Immature natural killer cell (primary cell): ENCODE data around the gene MTURN. TPM values are rescaled to one million over a fixed set of nuclear protein-coding genes. Genes with fewer than 3 reads are reported as not detected.

Source experiments
- DNase-seq, 3 donors: peaks; one replicate each; pipeline ENCODE4 v3.0.0; 2022; ENCODE audit warnings: mixed read lengths in 1 of 3
- H3K27ac Mint-ChIP-seq, 6 donors: one replicate each; pipeline ENCODE4 v1.8.0; 2020; ENCODE audit warnings: mixed read lengths in 6 of 6, mild to moderate bottlenecking in 5 of 6, inconsistent platforms in 4 of 6, moderate library complexity in 3 of 6
- H3K27me3 Mint-ChIP-seq, 3 donors: one replicate each; pipeline ENCODE4 v1.8.0; 2020 to 2021; ENCODE audit warnings: low read depth in 3 of 3, mild to moderate bottlenecking in 3 of 3, mixed read lengths in 3 of 3, moderate library complexity in 3 of 3, inconsistent platforms in 1 of 3
- H3K36me3 Mint-ChIP-seq, 3 donors: one replicate each; pipeline ENCODE4 v1.8.0; 2020; ENCODE audit warnings: mixed read lengths in 3 of 3, inconsistent platforms in 2 of 3, mild to moderate bottlenecking in 2 of 3
- H3K4me1 Mint-ChIP-seq, 2 donors: one replicate each; pipeline ENCODE4 v1.8.0; 2020; ENCODE audit warnings: inconsistent platforms in 2 of 2, mild to moderate bottlenecking in 2 of 2, mixed read lengths in 2 of 2, moderate library complexity in 1 of 2
- H3K4me3 Mint-ChIP-seq, 5 donors: one replicate each; pipeline ENCODE4 v1.8.0; 2020; ENCODE audit warnings: mild to moderate bottlenecking in 5 of 5, mixed read lengths in 5 of 5, inconsistent platforms in 3 of 5, moderate library complexity in 3 of 5
- H3K9me3 Mint-ChIP-seq, 6 donors: one replicate each; pipeline ENCODE4 v1.8.0; 2020; ENCODE audit warnings: mild to moderate bottlenecking in 6 of 6, mixed read lengths in 6 of 6, inconsistent platforms in 4 of 6, moderate library complexity in 3 of 6
- polyA plus RNA-seq, 3 donors: library from polyadenylated mRNA; unstranded; fragments of 300-500 nt; fragmentation: Illumina TruSeq; gene quantifications; one replicate each; pipeline ENCODE4 v1.2.3, GENCODE V29; 2021

Gene MTURN
- polyA plus RNA-seq, 3 donors from 2014 or later: 7.1 to 11.0 (median 7.2) TPM

DNA sequence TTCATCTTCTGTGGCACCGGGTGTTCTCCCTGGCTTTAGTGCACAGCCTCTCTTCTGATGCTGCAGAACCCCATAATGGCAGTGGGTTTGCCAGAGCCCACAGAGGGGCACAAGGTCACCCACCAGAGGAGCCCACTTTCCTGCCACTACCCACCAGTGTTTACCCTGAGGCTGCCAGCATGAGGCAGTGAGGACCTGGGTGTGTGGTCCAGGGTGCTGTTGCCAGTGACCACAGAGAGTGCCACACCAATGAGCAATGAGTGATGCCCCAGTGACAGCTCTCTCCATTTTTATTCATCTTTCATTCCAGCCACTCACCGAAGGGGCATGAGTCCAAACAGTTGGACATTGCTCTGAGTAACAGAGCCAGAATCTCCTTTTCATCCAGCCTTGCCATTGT lies 34.8 kb downstream of the MTURN start:
- no peak overlapping the region for H3K27ac Mint-ChIP-seq
- H3K27me3 Mint-ChIP-seq: peaks cover 0 to 6% (median 0%) of the 10 kb centered on the region in 3 donors
- H3K4me1 Mint-ChIP-seq: peaks cover 2 to 3% of the 10 kb centered on the region in 2 donors
- H3K36me3 Mint-ChIP-seq: peaks cover 0 to 8% (median 0%) of the 10 kb centered on the region in 3 donors
- H3K9me3 Mint-ChIP-seq: no peaks in the 10 kb centered on the region
- no peak for DNase-seq
- H3K4me3 Mint-ChIP-seq: no peak overlapping the region

DNA sequence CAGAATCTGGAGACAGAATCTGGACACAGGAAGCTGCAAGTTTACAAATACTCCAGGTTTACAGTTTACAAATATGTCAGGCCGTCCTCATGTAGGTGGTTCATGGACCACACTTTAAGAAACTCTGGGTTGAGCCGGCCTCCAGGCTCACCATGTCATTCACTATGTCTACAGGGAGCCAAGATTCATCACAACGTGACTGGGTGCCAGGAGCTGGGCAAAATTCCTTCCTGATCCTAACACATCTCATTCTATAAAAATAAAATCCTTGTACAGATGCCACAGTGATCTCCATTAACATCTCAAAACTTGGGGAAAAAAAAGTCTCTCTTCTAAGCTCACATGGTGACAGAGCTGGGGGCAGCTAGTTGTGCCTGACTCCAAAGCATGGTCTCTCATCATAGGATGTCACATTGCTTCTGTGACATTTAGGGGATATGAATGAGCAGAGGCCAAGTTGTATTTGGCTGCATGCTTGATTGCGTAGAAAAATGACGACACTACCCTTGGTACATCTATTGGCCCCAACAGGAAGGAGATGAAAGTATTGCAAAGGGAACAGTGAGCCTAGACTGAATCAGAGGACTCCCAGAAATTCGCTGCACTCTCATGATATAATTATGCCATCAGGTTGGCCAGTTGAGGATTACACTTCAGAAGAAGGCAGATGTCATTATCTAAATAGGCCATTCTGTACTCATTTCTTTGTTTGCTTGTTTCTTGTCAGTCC lies 35.9 kb downstream of the MTURN start:
- Mint-ChIP-seq H3K9me3 (no peaks in the 10 kb centered on the region), H3K27me3 (peaks cover 0 to 6% (median 0%) of the 10 kb centered on the region in 3 donors), H3K4me1 (peaks cover 11 to 12% of the 10 kb centered on the region in 2 donors), H3K4me3 (no peak overlapping the region), H3K36me3 (peaks cover 0 to 8% (median 0%) of the 10 kb centered on the region in 3 donors), H3K27ac (no peak overlapping the region)
- no peak for DNase-seq

DNA sequence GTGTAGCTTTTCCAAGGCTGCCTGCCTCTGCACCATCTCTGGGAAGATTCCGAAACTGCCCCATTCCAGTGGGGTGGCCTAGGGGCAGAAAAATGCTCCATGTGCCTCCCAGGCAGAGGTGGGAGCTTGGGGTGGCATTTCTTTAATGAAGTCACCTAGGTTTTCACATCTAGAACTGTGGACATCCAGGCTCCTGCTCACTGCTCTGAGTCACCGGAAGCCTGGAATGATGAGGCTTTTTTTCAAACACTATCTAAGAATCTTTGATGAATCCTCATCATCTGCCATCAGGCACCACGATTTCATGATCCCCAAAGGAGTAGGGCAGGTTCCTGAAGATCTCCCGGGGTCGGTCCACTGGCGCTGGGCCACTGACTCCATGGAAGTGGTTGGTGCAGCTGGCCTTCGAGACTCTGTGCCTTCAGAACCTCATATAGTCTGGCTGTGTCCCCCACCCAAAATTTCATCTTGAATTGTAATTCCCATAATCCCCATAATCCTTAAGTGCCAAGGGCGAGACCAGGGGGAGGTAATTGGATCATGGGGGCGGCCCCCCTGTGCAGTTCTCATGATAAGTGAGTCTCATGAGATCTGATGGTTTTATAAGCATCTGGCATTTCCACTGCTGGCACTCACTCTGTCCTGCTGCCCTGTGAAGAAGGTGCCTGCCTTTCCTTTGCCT lies 37.1 kb downstream of the MTURN start:
- peaks cover 0 to 7% (median 0%) of the 10 kb centered on the region in 3 donors for H3K36me3 Mint-ChIP-seq
- H3K4me3 Mint-ChIP-seq: no peak overlapping the region
- peaks cover 24 to 25% of the 10 kb centered on the region in 2 donors for H3K4me1 Mint-ChIP-seq
- peaks cover 0 to 6% (median 0%) of the 10 kb centered on the region in 3 donors for H3K27me3 Mint-ChIP-seq
- H3K9me3 Mint-ChIP-seq: no peaks in the 10 kb centered on the region
- DNase-seq: no peak
- H3K27ac Mint-ChIP-seq: no peak overlapping the region

DNA sequence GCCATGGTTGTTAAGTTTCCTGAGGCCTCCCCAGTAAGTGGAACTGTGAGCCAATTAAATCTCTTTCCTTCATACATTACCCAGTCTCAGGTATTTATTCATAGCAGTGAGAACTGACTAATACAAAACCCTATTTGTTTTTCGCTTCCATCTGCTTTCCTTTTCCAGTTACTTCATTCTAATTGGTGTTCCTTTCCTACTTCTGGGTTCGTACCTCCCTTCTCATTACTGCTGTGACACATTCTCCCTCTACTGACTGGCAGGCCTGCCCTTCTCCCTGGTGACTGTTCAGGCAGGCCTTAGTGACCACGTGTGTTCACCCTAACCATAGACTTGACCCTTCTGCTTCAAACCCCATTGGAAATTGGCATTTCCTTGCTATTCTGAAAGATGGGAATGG lies 37.7 kb downstream of the MTURN start:
- Mint-ChIP-seq H3K9me3 (no peaks in the 10 kb centered on the region), H3K36me3 (peaks cover 0 to 5% (median 0%) of the 10 kb centered on the region in 3 donors), H3K27me3 (peaks cover 0 to 6% (median 0%) of the 10 kb centered on the region in 3 donors), H3K4me3 (no peak overlapping the region), H3K27ac (no peak overlapping the region), H3K4me1 (peaks cover 30% of the 10 kb centered on the region in 2 donors)
- no peak for DNase-seq

DNA sequence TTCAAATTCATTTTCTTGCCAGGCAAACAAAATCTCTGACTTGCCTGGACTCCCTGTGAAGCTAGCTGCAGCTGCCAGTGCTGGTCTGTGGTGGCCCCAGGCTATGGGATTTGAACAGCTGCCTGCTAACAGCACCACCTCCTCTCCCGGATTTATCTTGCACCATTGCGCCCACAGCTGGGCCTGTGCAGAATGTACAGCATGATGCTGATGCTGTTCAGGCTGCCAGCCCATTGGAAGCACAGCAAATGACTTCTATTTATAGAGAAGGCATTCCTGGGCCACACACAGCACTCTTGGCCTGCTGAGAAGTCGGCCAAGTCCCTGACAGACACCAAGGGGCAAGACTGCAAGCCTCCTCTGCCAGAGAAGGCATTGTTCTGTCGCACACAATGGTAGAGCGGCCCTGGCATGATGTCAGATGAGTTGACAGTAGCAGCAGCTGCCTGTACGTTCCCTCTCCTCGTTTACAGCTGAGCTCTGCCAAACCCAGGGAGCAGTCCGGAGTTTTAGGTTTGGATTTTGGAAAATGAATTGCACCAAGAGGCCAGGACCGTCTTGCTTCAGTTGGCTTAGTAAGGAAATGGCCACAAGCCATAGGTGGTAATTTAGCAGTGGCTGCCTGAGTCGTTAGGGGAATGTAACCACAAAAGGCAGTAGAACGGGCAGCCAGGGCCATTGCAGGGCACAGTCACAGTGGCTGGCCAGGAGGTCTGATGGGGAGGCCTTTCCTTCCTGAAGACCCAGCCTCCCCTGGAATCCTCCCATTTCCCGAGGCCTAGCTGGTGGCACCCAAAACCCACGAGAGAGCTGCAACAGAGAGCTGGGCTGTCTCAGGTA lies 38.5 kb downstream of the MTURN start:
- no peaks in the 10 kb centered on the region for H3K9me3 Mint-ChIP-seq
- H3K4me3 Mint-ChIP-seq: no peak overlapping the region
- H3K36me3 Mint-ChIP-seq: peaks cover 0 to 5% (median 0%) of the 10 kb centered on the region in 3 donors
- no peak for DNase-seq
- H3K27me3 Mint-ChIP-seq: peaks cover 0 to 6% (median 0%) of the 10 kb centered on the region in 3 donors
- peaks cover 34 to 38% of the 10 kb centered on the region in 2 donors for H3K4me1 Mint-ChIP-seq
- no peak overlapping the region for H3K27ac Mint-ChIP-seq

DNA sequence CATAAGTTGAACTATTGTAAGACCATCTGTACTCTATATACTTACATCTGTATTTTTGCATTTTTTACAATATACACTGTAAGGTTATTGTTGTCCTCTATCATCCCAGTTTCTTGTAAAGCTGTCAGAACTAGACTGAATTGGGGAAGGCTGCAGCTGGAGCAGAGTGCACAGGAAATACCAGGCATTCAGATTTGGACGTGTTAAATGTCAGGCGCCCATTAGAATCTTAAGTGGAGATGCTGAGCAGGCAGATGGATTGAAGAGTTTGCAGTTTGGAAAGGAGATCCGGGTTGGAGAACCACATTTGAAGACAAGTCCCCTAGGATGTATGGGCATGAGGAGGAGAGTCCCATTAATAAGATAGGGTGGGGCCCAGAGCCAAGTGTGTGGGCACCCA lies 40.4 kb downstream of the MTURN start:
- no peak overlapping the region for H3K27ac Mint-ChIP-seq
- no peaks in the 10 kb centered on the region for H3K9me3 Mint-ChIP-seq
- H3K27me3 Mint-ChIP-seq: peaks cover 0 to 6% (median 0%) of the 10 kb centered on the region in 3 donors
- peaks cover 44 to 55% of the 10 kb centered on the region in 2 donors for H3K4me1 Mint-ChIP-seq
- H3K4me3 Mint-ChIP-seq: no peak overlapping the region
- DNase-seq: no peak
- H3K36me3 Mint-ChIP-seq: no peaks in the 10 kb centered on the region

DNA sequence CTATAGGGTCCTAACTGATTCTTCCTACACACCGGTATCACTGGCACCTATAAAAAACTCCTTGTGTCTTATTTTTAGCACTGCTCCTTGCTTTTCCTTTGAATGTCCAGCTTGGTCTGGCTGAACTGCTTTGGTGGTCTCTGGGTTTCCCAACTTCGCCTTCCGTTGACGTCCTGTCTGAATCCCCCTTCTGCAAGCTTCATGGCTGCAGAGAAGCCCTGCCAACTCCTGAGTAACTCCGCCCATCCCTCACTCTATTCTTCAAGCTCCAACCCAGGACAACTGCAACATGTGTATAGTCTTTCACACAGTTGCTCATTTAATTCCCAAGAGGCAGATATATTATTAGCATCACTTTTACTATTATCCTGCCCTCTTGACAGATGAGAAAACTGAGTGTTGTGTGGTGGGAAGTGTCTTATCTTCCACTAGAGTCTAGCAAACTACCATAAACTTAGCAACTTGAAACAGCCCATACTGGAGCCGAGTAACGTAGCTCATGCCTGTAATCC lies 40.9 kb downstream of the MTURN start:
- peak overlapping the region; percentile 37 to 86 (median 78) for H3K27ac Mint-ChIP-seq
- H3K4me3 Mint-ChIP-seq: peak overlapping the region in 3 of 5 donors; percentile 5 to 58 (median 18)
- H3K4me1 Mint-ChIP-seq: peaks cover 44 to 55% of the 10 kb centered on the region in 2 donors
- DNase-seq: no peak
- no peaks in the 10 kb centered on the region for H3K36me3 Mint-ChIP-seq
- no peaks in the 10 kb centered on the region for H3K9me3 Mint-ChIP-seq
- H3K27me3 Mint-ChIP-seq: peaks cover 0 to 7% (median 0%) of the 10 kb centered on the region in 3 donors

DNA sequence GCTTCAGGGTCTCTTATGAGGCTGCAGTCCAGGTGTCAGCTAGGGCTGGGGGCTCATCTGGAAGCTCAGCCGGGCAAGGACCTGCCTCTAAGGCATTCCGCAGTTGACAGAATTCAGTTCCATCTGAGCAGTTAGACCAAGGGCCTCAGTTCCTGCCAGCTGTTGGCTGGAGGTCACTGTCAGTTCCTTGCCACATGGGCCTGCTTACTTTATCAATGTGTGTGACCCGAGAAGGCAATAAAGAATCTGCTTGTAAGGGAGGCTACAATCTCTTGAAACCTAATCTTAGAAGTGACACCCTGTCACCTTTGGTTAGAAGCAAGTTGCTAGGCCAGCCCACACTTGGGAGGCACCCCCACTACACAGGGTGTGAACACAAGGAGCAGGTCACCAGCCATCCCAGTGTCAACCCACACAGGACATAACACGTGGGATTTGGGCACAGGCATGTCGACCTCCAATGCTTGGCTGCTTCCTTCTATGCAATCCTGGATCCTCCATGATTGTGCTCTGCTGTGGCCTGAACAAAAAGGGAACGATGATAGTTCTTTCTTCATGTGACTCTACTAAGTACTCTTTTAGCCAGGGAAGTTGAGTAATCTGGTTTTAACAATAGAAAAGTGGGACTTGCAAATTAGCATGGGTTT lies 41.8 kb downstream of the MTURN start:
- peak in 2 of 3 donors; percentile 17 to 39 for DNase-seq
- Mint-ChIP-seq H3K9me3 (no peaks in the 10 kb centered on the region), H3K27me3 (peaks cover 0 to 7% (median 0%) of the 10 kb centered on the region in 3 donors), H3K27ac (peak overlapping the region; percentile 44 to 86 (median 78)), H3K36me3 (no peaks in the 10 kb centered on the region), H3K4me1 (peaks cover 44 to 55% of the 10 kb centered on the region in 2 donors), H3K4me3 (peak overlapping the region; percentile 5 to 58 (median 14))

DNA sequence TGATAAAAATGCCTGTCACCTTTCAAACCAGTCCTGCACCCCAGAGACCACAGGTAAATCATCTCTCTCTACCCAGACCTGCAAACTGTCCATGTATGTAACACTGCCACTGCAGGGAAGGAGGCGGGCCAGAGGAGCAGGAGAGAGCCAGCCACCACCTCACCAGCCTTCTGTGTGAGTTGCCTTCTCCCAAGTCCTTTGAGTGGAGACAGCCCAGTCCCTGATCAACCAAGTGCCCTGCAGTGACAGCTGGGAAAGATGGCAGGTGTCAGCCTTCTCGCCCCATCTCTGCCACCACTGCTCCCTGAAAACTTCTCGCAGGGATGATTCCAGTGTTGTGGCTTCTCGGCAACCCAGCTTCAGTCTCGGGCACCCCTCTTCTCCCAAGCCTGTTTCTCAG lies 42.4 kb downstream of the MTURN start:
- Mint-ChIP-seq H3K9me3 (no peaks in the 10 kb centered on the region), H3K4me1 (peaks cover 44 to 55% of the 10 kb centered on the region in 2 donors), H3K4me3 (peak overlapping the region in 1 of 5 donors; percentile 34), H3K27me3 (peaks cover 0 to 7% (median 0%) of the 10 kb centered on the region in 3 donors), H3K36me3 (no peaks in the 10 kb centered on the region), H3K27ac (peak overlapping the region; percentile 33 to 86 (median 62))
- no peak for DNase-seq

DNA sequence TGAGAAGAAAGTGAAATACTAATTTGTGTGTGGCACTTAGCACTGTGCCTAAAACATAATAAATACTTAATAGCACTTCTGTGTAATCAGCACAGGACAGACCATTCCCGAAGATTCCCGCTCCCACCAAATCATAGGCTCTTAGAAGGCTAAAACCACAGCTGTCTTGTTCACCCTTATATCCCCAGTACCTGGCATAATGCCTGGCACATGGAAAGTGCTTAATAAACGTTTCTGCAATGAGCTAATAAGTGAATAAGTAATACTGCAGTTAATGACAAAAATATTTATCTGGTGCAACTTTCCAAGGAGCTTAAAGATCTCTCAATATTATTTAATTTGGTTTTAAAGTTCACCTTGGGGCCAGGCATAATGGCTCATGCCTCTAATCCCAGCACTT lies 43.2 kb downstream of the MTURN start:
- Mint-ChIP-seq H3K27me3 (peaks cover 0 to 3% (median 0%) of the 10 kb centered on the region in 3 donors), H3K27ac (peak overlapping the region in 5 of 6 donors; percentile 25 to 56 (median 40)), H3K4me3 (no peak overlapping the region), H3K9me3 (no peaks in the 10 kb centered on the region), H3K36me3 (no peaks in the 10 kb centered on the region), H3K4me1 (peaks cover 44 to 55% of the 10 kb centered on the region in 2 donors)
- DNase-seq: no peak

DNA sequence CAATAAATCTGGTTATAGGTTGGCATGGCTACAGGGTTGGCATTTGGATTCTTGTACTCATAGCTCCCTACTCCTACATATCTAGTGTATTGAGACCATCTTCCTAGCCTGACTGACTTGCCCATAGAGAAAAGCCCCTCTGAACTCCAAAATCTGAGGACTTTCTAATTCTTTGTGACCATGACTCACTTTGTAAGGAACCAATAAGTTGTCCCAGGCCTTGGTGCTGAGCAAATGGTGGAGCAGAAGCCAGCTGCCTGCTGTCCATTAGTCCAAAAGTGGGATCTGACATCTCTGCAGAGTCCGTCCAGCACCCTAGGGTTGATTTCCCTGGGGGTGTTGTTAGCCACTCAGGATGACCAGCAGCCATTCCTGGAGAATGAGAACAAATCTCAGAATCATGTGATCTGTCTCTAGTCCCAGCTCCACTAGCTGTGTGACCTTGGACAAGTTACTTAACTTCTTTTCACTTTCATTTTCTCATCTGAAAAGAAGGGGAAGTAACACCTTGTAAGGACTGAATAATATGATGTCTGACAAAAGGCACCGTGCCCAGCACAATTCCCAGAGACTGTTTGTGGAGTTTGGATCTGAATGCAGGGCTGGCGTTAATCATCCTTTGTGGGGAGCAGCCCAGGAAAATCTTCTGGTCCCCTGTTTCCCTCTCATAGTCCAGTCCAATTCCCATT lies 44.1 kb downstream of the MTURN start:
- no peaks in the 10 kb centered on the region for H3K36me3 Mint-ChIP-seq
- H3K9me3 Mint-ChIP-seq: no peaks in the 10 kb centered on the region
- H3K4me1 Mint-ChIP-seq: peaks cover 44 to 55% of the 10 kb centered on the region in 2 donors
- peak overlapping the region; percentile 40 to 86 (median 76) for H3K27ac Mint-ChIP-seq
- peak; percentile 18 to 35 (median 27) for DNase-seq
- peak overlapping the region; percentile 38 to 74 (median 58) for H3K4me3 Mint-ChIP-seq
- H3K27me3 Mint-ChIP-seq: peaks cover 0 to 3% (median 0%) of the 10 kb centered on the region in 3 donors

DNA sequence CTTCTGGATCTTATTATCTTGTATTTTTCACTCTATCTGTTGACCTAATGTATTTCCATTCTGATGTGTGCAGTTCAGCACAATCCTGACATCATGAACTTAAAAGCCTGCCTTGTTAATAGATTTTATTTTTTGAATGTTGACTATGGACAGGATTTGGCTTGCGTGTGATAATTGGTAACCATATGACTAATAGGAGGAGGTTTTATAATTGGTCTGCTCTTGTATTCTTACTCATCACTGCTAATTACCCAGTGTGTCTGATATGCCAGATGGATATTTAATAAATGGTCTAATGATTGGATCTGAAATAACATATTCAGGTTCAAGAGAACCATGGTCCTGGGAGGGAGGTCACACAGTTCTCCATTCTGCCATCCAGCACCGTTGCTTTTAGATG lies 45.9 kb downstream of the MTURN start:
- no peak for DNase-seq
- no peaks in the 10 kb centered on the region for H3K36me3 Mint-ChIP-seq
- peaks cover 0 to 1% (median 0%) of the 10 kb centered on the region in 3 donors for H3K27me3 Mint-ChIP-seq
- no peak overlapping the region for H3K4me3 Mint-ChIP-seq
- H3K27ac Mint-ChIP-seq: no peak overlapping the region
- H3K4me1 Mint-ChIP-seq: peaks cover 31 to 43% of the 10 kb centered on the region in 2 donors
- no peaks in the 10 kb centered on the region for H3K9me3 Mint-ChIP-seq
